ENCODE results near the gene NXF1.
A peak's percentile ranks its signal among the peaks of the same experiment; 100 is the strongest.

The NXF1 gene

GRCh38 chr11:62806611-62807121, 1.4 kb upstream of the NXF1 start:
- Mint-ChIP-seq H3K27ac (peak overlapping the region; percentile 98), H3K4me3 (peak overlapping the region; percentile 96), H3K4me1 (peaks cover 57% of the 10 kb centered on the region), H3K9me3 (no peaks in the 10 kb centered on the region), H3K36me3 (peaks cover 41% of the 10 kb centered on the region)
- ATAC-seq, result no peak
- DNase-seq (ENCODE audit: low spot score in 2 of 2), result no peak

GRCh38 chr11:62805961-62806441, 761 bp upstream of the NXF1 start:
- Mint-ChIP-seq H3K27ac (peak overlapping the region; percentile 98), H3K4me3 (peak overlapping the region; percentile 96), H3K9me3 (no peaks in the 10 kb centered on the region), H3K4me1 (peaks cover 58% of the 10 kb centered on the region), H3K36me3 (peaks cover 48% of the 10 kb centered on the region)
- peak in 1 of 2 donors; percentile 67 for DNase-seq (ENCODE audit: low spot score in 2 of 2)
- ATAC-seq, result peak; percentile 50

DNA sequence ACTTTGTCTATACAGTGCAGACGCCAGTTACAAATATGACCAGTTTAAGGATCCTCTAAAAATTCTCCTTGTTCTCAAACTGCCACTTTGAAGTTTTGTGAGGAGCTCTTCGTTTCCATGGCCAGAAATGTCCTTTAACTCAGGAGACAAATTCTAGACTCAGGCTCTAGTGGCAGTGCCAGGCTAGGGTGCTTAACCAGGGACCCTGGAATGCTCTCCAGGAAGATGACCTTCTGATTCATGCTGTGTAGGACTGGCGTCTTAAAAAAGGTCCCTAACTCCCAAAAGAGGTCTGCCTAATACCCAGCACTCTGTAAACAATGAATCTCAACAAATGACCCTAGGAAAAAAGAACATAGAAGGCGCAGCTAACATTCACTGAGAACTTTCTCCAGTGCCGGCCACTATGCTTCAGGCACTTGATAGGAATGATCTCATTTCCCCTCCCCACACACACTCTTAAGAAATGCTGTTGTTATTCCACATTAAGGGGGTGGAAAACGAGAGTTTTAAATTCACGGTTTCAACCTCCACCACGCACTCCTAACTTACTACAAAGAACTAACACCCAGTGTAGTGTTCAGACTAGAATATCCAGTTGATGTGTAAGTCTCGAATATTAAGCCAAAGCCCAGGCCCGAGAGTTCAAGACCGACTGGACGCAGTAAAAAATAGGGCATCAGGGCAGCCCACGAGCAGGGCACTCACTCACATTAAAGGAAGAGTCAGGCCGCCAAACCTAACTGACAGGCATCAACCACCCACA, 747 bp downstream of the NXF1 start:
- Mint-ChIP-seq H3K4me3 (peak overlapping the region; percentile 96), H3K27ac (peak overlapping the region; percentile 98), H3K36me3 (peaks cover 63% of the 10 kb centered on the region), H3K4me1 (peaks cover 62% of the 10 kb centered on the region), H3K9me3 (no peaks in the 10 kb centered on the region)
- no peak for DNase-seq (ENCODE audit: low spot score in 2 of 2)
- ATAC-seq, result peak; percentile 51

DNA sequence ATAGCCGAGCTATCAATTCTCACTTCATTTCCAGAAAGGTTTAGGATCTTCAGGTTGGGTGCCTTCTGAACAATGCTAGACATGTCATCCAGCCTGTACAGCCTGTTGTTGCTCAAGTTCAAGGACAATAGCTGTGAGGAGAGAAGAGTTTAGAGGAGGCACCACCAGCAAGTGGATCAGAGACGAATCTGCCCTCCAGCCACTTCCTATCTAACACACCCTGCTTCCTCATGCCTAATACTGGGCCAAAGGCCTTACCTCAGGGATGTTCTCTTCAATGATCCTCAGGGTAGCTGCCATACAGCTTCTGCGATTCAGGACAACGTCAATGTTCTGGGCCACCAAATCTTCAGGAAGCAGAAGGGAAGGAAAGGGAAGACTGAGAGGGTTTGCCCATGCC, 4.2 kb downstream of the NXF1 start:
- H3K27ac Mint-ChIP-seq, result peak overlapping the region; percentile 82

GRCh38 chr11:62799486-62799885, 5.8 kb downstream of the NXF1 start:
- ATAC-seq (peak; percentile 17), DNase-seq (ENCODE audit: low spot score in 2 of 2) (no peak)
- peaks cover 37% of the 10 kb centered on the region for H3K4me1 Mint-ChIP-seq
- peaks cover 100% of the 10 kb centered on the region for H3K36me3 Mint-ChIP-seq
- no peak overlapping the region for H3K4me3 Mint-ChIP-seq
- peak overlapping the region; percentile 74 for H3K27ac Mint-ChIP-seq
- no peaks in the 10 kb centered on the region for H3K9me3 Mint-ChIP-seq

More for the DNA sequence above, 4.2 kb downstream of the NXF1 start:
- H3K4me3 Mint-ChIP-seq, result no peak overlapping the region
- no peaks in the 10 kb centered on the region for H3K9me3 Mint-ChIP-seq
- ATAC-seq (no peak), DNase-seq (ENCODE audit: low spot score in 2 of 2) (no peak)
- H3K36me3 Mint-ChIP-seq, result peaks cover 97% of the 10 kb centered on the region
- H3K4me1 Mint-ChIP-seq, result peaks cover 47% of the 10 kb centered on the region

- Mint-ChIP-seq H3K36me3 (peaks cover 100% of the 10 kb centered on the region), H3K4me3 (no peak overlapping the region), H3K9me3 (no peaks in the 10 kb centered on the region), H3K4me1 (peaks cover 23% of the 10 kb centered on the region), H3K27ac (peak overlapping the region; percentile 78)
- DNase-seq (ENCODE audit: low spot score in 2 of 2) (no peak), ATAC-seq (no peak)
Observed at GRCh38 chr11:62796281-62796680, 9.0 kb downstream of the NXF1 start.

DNA sequence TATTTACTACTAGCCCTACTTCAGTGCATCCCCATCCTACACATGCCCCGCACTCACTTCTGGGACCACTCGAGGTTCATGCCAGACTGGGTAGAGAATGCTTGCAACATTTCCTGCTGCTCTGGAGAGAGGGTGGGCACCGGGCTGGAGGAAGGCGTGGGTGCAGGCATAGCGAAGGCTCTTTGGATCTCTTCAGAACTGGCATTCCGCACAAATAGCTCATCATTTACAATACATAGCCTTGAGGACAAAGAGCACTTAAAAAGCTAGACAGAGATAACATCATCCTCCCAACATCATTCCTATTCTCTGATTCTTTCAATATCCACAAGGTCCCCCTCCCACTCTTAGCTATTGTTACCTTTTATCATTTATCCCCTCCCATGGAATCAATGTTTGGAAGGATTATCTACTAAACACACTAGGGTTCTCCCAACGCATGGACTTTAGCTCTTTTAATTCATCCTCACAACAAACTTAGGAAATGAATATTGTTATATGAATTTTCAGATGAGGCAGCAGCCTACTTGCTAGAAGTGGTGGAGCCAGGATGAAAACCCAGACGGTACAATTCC, 11.0 kb downstream of the NXF1 start:
- ATAC-seq, result no peak
- H3K36me3 Mint-ChIP-seq, result peaks cover 100% of the 10 kb centered on the region
- no peak overlapping the region for H3K4me3 Mint-ChIP-seq
- peak overlapping the region; percentile 54 for H3K27ac Mint-ChIP-seq
- H3K4me1 Mint-ChIP-seq, result peaks cover 31% of the 10 kb centered on the region
- no peaks in the 10 kb centered on the region for H3K9me3 Mint-ChIP-seq
- DNase-seq (ENCODE audit: low spot score in 2 of 2), result no peak

DNA sequence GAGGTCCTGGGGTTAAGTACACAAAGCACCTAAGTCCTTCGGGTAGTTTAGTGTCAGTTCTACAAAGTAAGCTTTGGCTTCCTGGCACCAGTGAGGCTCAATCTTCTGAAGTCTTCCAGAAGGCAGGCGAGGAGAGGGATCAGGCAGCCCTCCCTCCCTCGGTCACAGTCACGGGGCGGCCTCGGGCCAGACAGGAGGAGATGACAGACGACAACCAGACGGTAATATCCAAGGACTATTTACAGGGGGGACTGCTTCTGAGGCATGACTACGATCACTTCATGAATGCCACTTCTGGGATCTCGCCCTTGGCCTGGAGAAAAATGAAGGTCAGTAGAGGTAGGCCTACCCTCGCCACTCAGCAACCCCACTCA, 13.1 kb downstream of the NXF1 start:
- Mint-ChIP-seq H3K9me3 (no peaks in the 10 kb centered on the region), H3K4me1 (peaks cover 39% of the 10 kb centered on the region), H3K36me3 (peaks cover 97% of the 10 kb centered on the region), H3K27ac (peak overlapping the region; percentile 88), H3K4me3 (peak overlapping the region; percentile 92)
- DNase-seq (ENCODE audit: low spot score in 2 of 2) (no peak), ATAC-seq (no peak)

GRCh38 chr11:62791501-62792201, 13.6 kb downstream of the NXF1 start, which contains the start of gene TMEM223:
Gene TMEM223, minus strand, starts transcription at chr11:62792006. Its CDS starts 12 bp downstream, at chr11:62791994.
- peaks cover 95% of the 10 kb centered on the region for H3K36me3 Mint-ChIP-seq
- H3K27ac Mint-ChIP-seq, result peak within 1 kb of the TSS; percentile 88
- peaks cover 39% of the 10 kb centered on the region for H3K4me1 Mint-ChIP-seq
- DNase-seq (ENCODE audit: low spot score in 2 of 2) (peak; percentile 84 to 92), ATAC-seq (peak; percentile 86)
- H3K9me3 Mint-ChIP-seq, result no peaks in the 10 kb centered on the region
- peak within 1 kb of the TSS; percentile 92 for H3K4me3 Mint-ChIP-seq

DNA sequence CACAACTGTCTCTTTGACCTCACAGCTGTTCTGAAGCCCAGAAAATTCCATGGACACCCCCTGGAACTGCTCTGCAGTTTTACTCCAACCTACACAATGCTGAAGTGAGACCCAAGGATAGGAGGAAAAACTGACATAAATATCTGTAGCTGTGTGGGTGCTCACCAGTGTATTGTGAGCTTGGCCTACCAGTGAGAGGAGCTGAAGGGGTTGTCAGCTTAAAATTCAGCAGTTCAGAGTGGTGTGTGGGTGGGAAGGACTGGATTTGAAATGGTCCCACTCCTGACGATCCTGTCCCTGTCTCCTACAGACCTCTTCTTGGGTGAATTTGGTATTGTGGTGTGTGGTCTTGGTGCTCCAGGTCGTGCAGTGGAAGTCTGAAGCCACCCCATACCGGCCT, 15.7 kb downstream of the NXF1 start:
- no peaks in the 10 kb centered on the region for H3K9me3 Mint-ChIP-seq
- no peak for DNase-seq (ENCODE audit: low spot score in 2 of 2)
- ATAC-seq, result no peak
- H3K4me3 Mint-ChIP-seq, result peak overlapping the region; percentile 92
- H3K4me1 Mint-ChIP-seq, result peaks cover 47% of the 10 kb centered on the region
- peaks cover 82% of the 10 kb centered on the region for H3K36me3 Mint-ChIP-seq
- H3K27ac Mint-ChIP-seq, result peak overlapping the region; percentile 88

- H3K9me3 Mint-ChIP-seq, result no peaks in the 10 kb centered on the region
- ATAC-seq, result no peak
- H3K4me3 Mint-ChIP-seq, result peak overlapping the region; percentile 92
- H3K27ac Mint-ChIP-seq, result peak overlapping the region; percentile 10
- no peak for DNase-seq (ENCODE audit: low spot score in 2 of 2)
- H3K36me3 Mint-ChIP-seq, result peaks cover 82% of the 10 kb centered on the region
- peaks cover 41% of the 10 kb centered on the region for H3K4me1 Mint-ChIP-seq
Observed at GRCh38 chr11:62788991-62789390, 16.2 kb downstream of the NXF1 start.

- ATAC-seq, result peak; percentile 87
- Mint-ChIP-seq H3K27ac (peak within 1 kb of the TSS; percentile 92), H3K36me3 (peaks cover 82% of the 10 kb centered on the region), H3K9me3 (no peaks in the 10 kb centered on the region), H3K4me3 (peak within 1 kb of the TSS; percentile 92), H3K4me1 (peaks cover 36% of the 10 kb centered on the region)
- peak; percentile 91 to 99 for DNase-seq (ENCODE audit: low spot score in 2 of 2)
Observed at GRCh38 chr11:62787005-62787759, 18.1 kb downstream of the NXF1 start, which contains the start of gene TMEM179B. Gene TMEM179B, plus strand, starts transcription at chr11:62787402. Its CDS starts 30 bp downstream, at chr11:62787432.

GRCh38 chr11:62786318-62787004, 18.8 kb downstream of the NXF1 start:
- Mint-ChIP-seq H3K9me3 (no peaks in the 10 kb centered on the region), H3K36me3 (peaks cover 82% of the 10 kb centered on the region), H3K4me3 (peak overlapping the region; percentile 92), H3K27ac (peak overlapping the region; percentile 92), H3K4me1 (peaks cover 33% of the 10 kb centered on the region)
- DNase-seq (ENCODE audit: low spot score in 2 of 2) (peak; percentile 89 to 92), ATAC-seq (peak; percentile 84)

DNA sequence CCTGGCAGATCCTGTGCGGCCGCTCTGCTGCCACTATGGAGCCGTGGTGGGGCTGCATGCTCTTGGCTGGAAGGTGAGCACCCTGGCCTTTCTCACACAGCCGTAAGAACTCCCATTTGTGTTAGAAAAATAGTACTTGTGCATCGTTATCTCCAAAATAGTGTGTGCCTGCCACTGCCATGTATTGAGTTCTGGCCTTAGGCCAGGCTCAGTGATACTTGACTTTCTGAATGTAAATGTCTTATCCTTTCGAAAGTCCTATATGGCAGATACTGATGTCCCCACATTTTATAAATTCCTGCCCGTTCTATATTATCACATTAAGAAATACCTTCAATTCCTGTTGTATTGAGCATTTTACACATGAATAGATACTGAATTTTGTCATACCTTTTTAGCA, 22.5 kb downstream of the NXF1 start:
- peaks cover 18% of the 10 kb centered on the region for H3K4me1 Mint-ChIP-seq
- no peak for ATAC-seq
- DNase-seq (ENCODE audit: low spot score in 2 of 2), result no peak
- no peak overlapping the region for H3K27ac Mint-ChIP-seq
- no peaks in the 10 kb centered on the region for H3K9me3 Mint-ChIP-seq
- H3K36me3 Mint-ChIP-seq, result peaks cover 75% of the 10 kb centered on the region
- no peak overlapping the region for H3K4me3 Mint-ChIP-seq
